OCI-LY3 (cell line): Measurements from ENCODE around the gene KRT85.

Experiments
- H2AFZ ChIP-seq: fragments of 200-600, 300-600 bp; shearing (Covaris generic); 2 replicates; pipeline ENCODE4 v1.6.0; 2014; ENCODE audit warnings: antibody characterized with exemption, low read depth, low read length
- H3K27ac ChIP-seq: fragments of 200-600, 300-600 bp; sonication (generic); 2 replicates; pipeline ENCODE4 v1.5.1; 2014; ENCODE audit warnings: mild to moderate bottlenecking, low read length, moderate library complexity, mixed read lengths
- H3K27me3 ChIP-seq: fragments of 200-600, 300-600 bp; sonication (generic); 2 replicates; pipeline ENCODE4 v1.6.1; 2014; ENCODE audit warnings: low read depth, low read length, mixed read lengths
- H3K36me3 ChIP-seq: fragments of 200-600, 300-600 bp; sonication (generic); replicated peaks from 2 replicates; pipeline ENCODE3; 2014; ENCODE audit warnings: low read depth, low read length, mixed read lengths
- H3K4me1 ChIP-seq: fragments of 300-600, 200-600 bp; sonication (generic); 2 replicates; pipeline ENCODE4 v1.6.1; 2014; ENCODE audit warnings: low read length, mixed read lengths
- H3K4me2 ChIP-seq: fragments of 200-600, 300-600 bp; sonication (generic); 2 replicates; pipeline ENCODE4 v1.6.1; 2014; ENCODE audit warnings: low read length, mixed read lengths
- H3K4me3 ChIP-seq: fragments of 300-600, 200-600 bp; sonication (generic); 2 replicates; pipeline ENCODE4 v1.5.1; 2014; ENCODE audit warnings: antibody characterized with exemption, mild to moderate bottlenecking, low read length, moderate library complexity
- H3K79me2 ChIP-seq: fragments of 300-600, 200-600 bp; shearing (Covaris generic); 2 replicates; pipeline ENCODE4 v1.6.1; 2014; ENCODE audit warnings: mild to moderate bottlenecking, low read length, mixed read lengths
- H3K9ac ChIP-seq: fragments of 300-600, 200-600 bp; shearing (Covaris generic); 2 replicates; pipeline ENCODE4 v1.6.0; 2014; ENCODE audit warnings: mild to moderate bottlenecking, low read length, moderate library complexity
- H3K9me3 ChIP-seq: fragments of 200-600, 300-600 bp; shearing (Covaris generic); 2 replicates; pipeline ENCODE4 v1.6.1; 2014; ENCODE audit warnings: low read length, mixed read lengths; ENCODE audit not compliant: insufficient read depth
- H4K20me1 ChIP-seq: fragments of 200-600, 300-600 bp; sonication (generic); 2 replicates; pipeline ENCODE4 v1.6.1; 2016; ENCODE audit warnings: low read length, mixed read lengths; ENCODE audit not compliant: insufficient read depth
- EZH2phosphoT487 ChIP-seq: fragments of 200-600 bp; shearing (Covaris generic); IDR thresholded peaks from 2 replicates; pipeline ENCODE4 v1.6.1; 2018; ENCODE audit warnings: antibody characterized with exemption, mixed run types, low read depth
- TF ChIP-seq, protein P1 (sequence below): fragments of 200-600, 300-600 bp; sonication (generic); IDR thresholded peaks from 2 replicates; pipeline ENCODE4 v1.5.1; 2014; ENCODE audit warnings: antibody characterized with exemption, low read length, low read depth

Gene KRT85

DNA sequence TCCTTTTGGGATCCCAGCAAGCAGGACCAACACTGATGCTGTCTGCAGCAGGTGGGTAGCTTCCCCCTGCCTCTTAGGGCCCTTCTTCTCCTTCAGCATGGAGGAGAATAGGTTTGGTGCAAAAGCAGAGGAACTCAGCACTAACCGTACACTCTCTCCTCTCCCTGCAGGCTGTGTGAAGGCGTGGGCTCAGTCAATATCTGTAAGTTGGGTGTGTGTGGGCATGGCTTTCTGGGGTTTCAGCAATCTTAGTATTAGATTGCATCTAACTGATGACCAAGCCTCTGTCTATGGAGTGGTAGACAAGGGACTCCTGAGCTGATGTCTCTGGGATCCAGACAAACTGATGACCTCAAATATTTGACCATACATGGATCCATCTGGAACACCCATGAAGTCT, 14.3 kb downstream of the KRT85 start:
- peaks cover under 1% of the 10 kb centered on the region for H3K4me1 ChIP-seq
- no peak overlapping the region for H2AFZ ChIP-seq
- H3K36me3 ChIP-seq, result no peaks in the 10 kb centered on the region
- H3K27me3 ChIP-seq, result peaks cover 55% of the 10 kb centered on the region
- no peak overlapping the region for H3K27ac ChIP-seq
- H3K4me3 ChIP-seq, result no peak overlapping the region
- no peak overlapping the region for H3K4me2 ChIP-seq
- no peak overlapping the region for H3K9ac ChIP-seq
- H3K79me2 ChIP-seq, result no peaks in the 10 kb centered on the region
- TF ChIP-seq EZH2phosphoT487, result no peak
- TF ChIP-seq, protein P1, sequence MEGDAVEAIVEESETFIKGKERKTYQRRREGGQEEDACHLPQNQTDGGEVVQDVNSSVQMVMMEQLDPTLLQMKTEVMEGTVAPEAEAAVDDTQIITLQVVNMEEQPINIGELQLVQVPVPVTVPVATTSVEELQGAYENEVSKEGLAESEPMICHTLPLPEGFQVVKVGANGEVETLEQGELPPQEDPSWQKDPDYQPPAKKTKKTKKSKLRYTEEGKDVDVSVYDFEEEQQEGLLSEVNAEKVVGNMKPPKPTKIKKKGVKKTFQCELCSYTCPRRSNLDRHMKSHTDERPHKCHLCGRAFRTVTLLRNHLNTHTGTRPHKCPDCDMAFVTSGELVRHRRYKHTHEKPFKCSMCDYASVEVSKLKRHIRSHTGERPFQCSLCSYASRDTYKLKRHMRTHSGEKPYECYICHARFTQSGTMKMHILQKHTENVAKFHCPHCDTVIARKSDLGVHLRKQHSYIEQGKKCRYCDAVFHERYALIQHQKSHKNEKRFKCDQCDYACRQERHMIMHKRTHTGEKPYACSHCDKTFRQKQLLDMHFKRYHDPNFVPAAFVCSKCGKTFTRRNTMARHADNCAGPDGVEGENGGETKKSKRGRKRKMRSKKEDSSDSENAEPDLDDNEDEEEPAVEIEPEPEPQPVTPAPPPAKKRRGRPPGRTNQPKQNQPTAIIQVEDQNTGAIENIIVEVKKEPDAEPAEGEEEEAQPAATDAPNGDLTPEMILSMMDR, result no peak
- no peaks in the 10 kb centered on the region for H4K20me1 ChIP-seq
- H3K9me3 ChIP-seq, result no peaks in the 10 kb centered on the region

DNA sequence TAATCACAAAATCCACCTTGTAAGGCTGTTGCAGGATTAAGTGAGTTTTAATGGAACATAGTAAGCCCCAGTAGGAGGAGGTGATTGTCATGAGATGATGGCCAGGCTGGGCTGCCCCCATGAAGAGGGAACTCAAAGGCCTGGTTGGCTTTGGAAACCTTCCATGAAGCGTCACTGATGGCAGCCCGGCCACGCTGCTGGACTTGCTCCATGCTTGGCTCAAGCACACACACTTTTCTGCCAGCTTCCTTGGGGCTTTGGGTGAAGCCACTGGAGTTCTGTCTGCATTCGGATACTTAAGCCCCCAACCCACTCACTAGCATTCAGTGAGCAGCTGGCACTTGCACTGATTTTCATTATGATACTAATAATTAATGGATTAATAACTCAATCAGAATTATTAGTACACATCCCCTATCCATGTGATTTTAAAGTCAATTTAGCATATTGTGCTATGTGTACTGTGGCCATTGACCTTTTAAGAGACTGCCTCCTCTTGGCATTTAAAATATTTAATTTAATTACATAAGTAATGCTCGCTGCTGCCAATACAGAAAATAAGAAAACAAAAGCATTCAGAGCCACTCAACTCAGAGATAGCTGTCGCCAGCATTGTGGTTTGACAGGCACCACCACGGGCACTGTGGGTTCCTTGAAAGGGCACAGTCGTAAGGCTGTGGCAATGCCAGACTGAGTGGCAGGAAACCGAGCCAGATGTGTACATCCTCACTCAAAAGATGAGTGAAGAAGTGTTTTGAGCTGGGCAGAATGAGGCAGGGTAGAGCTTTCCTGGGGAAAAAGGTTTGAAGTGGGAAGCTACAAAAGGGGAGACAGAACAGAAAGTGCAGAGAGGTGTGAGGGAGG, 15.9 kb downstream of the KRT85 start:
- H3K27ac ChIP-seq, result no peak overlapping the region

DNA sequence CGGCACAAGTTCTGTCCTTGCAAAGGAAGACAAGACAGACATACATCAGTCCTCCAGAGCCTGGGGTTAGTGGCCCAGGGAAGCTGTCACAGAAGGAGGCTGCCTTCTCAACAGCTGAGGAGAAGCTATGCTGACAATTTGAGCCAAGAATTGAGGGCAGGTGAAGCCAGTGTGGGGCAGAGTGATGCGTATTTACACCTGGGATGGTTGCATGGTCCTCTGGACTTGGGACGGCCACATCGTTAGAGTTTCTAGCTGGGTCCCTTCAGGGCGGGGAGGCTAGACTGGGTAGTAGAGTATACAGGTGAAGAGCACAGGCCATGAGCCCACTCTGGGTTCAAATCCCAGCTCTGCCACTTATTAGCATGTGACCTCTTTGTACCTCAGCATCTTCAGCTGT, 16.5 kb downstream of the KRT85 start:
- no peak overlapping the region for H3K27ac ChIP-seq
- no peaks in the 10 kb centered on the region for H3K79me2 ChIP-seq
- no peak overlapping the region for H3K4me2 ChIP-seq
- H4K20me1 ChIP-seq, result no peaks in the 10 kb centered on the region
- H3K9me3 ChIP-seq, result no peaks in the 10 kb centered on the region
- no peak overlapping the region for H3K4me3 ChIP-seq
- no peak overlapping the region for H3K9ac ChIP-seq
- H3K4me1 ChIP-seq, result no peaks in the 10 kb centered on the region
- no peak overlapping the region for H2AFZ ChIP-seq
- H3K36me3 ChIP-seq, result no peaks in the 10 kb centered on the region
- no peak for TF ChIP-seq EZH2phosphoT487
- TF ChIP-seq, protein P1, result no peak
- H3K27me3 ChIP-seq, result peaks cover 55% of the 10 kb centered on the region

More for the DNA sequence above, 15.9 kb downstream of the KRT85 start:
- TF ChIP-seq, protein P1, result no peak
- TF ChIP-seq EZH2phosphoT487, result no peak
- Histone ChIP-seq H3K27me3 (peaks cover 55% of the 10 kb centered on the region), H3K4me3 (no peak overlapping the region), H3K9ac (no peak overlapping the region), H3K4me1 (no peaks in the 10 kb centered on the region), H3K4me2 (no peak overlapping the region), H3K36me3 (no peaks in the 10 kb centered on the region), H3K79me2 (no peaks in the 10 kb centered on the region), H3K9me3 (no peaks in the 10 kb centered on the region), H2AFZ (no peak overlapping the region), H4K20me1 (no peaks in the 10 kb centered on the region)

DNA sequence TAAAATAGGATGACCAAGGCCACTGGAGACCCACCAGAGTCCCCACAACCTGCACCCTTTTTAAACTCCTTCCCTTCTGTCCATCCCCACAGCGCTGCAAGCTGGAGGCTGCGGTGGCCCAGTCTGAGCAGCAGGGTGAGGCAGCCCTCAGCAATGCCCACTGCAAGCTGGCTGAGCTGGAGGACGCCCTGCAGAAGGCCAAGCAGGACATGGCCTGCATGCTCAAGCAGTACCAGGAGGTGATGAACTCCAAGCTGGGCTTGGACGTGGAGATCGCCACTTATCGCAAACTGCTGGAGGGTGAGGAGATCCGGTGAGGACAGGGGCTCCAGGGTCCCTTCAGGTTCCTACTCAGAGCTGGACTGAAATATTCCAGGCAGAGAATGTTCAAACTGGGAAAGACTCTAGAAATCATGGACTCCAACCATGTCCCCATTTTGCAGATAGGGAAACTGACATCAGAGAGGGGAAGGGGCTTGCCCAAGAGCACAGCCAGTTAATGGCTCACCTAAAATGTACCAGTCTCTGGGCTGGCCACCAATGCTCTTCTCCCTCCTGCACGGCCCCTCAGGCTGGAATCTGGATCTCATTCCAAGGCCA, 17.2 kb downstream of the KRT85 start:
- Histone ChIP-seq H3K9me3 (no peaks in the 10 kb centered on the region), H3K36me3 (no peaks in the 10 kb centered on the region), H3K27ac (no peak overlapping the region), H3K27me3 (peaks cover 53% of the 10 kb centered on the region), H4K20me1 (no peaks in the 10 kb centered on the region), H3K9ac (no peak overlapping the region), H2AFZ (no peak overlapping the region), H3K4me2 (no peak overlapping the region), H3K4me1 (no peaks in the 10 kb centered on the region), H3K79me2 (no peaks in the 10 kb centered on the region), H3K4me3 (no peak overlapping the region)
- TF ChIP-seq, protein P1, result no peak
- TF ChIP-seq EZH2phosphoT487, result no peak
